ENCODE results near the gene CDH24.

DNA sequence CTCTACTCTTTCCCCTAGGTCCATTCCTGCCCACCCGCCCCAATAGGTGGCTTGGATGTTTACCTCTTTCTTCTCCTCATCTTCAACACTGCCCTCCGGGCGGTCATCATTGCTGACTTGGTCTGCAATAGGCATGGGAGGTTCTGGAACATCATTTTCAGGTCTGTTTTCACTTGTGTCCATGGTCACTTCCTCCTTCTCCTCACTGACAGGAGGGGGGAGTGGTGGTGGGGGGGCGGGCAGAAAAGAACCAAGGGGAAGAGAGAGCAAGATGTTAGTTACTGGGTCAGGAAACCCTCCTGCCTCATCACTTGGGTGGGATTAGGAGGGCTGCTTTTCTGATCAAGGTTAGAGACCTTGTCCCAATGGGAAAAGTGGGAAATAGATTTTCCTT lies 12.1 kb upstream of the CDH24 start:
- TF ChIP-seq, protein P1, sequence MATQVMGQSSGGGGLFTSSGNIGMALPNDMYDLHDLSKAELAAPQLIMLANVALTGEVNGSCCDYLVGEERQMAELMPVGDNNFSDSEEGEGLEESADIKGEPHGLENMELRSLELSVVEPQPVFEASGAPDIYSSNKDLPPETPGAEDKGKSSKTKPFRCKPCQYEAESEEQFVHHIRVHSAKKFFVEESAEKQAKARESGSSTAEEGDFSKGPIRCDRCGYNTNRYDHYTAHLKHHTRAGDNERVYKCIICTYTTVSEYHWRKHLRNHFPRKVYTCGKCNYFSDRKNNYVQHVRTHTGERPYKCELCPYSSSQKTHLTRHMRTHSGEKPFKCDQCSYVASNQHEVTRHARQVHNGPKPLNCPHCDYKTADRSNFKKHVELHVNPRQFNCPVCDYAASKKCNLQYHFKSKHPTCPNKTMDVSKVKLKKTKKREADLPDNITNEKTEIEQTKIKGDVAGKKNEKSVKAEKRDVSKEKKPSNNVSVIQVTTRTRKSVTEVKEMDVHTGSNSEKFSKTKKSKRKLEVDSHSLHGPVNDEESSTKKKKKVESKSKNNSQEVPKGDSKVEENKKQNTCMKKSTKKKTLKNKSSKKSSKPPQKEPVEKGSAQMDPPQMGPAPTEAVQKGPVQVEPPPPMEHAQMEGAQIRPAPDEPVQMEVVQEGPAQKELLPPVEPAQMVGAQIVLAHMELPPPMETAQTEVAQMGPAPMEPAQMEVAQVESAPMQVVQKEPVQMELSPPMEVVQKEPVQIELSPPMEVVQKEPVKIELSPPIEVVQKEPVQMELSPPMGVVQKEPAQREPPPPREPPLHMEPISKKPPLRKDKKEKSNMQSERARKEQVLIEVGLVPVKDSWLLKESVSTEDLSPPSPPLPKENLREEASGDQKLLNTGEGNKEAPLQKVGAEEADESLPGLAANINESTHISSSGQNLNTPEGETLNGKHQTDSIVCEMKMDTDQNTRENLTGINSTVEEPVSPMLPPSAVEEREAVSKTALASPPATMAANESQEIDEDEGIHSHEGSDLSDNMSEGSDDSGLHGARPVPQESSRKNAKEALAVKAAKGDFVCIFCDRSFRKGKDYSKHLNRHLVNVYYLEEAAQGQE (IDR thresholded peaks at IDR 0.05; ENCODE audit: insufficient replicate concordance, low read depth): no peak
- TF ChIP-seq, protein P2, sequence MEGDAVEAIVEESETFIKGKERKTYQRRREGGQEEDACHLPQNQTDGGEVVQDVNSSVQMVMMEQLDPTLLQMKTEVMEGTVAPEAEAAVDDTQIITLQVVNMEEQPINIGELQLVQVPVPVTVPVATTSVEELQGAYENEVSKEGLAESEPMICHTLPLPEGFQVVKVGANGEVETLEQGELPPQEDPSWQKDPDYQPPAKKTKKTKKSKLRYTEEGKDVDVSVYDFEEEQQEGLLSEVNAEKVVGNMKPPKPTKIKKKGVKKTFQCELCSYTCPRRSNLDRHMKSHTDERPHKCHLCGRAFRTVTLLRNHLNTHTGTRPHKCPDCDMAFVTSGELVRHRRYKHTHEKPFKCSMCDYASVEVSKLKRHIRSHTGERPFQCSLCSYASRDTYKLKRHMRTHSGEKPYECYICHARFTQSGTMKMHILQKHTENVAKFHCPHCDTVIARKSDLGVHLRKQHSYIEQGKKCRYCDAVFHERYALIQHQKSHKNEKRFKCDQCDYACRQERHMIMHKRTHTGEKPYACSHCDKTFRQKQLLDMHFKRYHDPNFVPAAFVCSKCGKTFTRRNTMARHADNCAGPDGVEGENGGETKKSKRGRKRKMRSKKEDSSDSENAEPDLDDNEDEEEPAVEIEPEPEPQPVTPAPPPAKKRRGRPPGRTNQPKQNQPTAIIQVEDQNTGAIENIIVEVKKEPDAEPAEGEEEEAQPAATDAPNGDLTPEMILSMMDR (IDR thresholded peaks at IDR 0.05; ENCODE audit: insufficient read depth, low read length): no peak
- TF ChIP-seq GABPA (IDR thresholded peaks at IDR 0.05; ENCODE audit: low read depth): no peak

Measured in HL-60 (cell line).